Measurements from ENCODE around the gene OR11G2. TPM values are rescaled to one million over a fixed set of nuclear protein-coding genes. Genes with fewer than 3 reads are reported as not detected.

OR11G2 gene
- total RNA-seq, 2 donors from 2014 or later, result not detected

DNA sequence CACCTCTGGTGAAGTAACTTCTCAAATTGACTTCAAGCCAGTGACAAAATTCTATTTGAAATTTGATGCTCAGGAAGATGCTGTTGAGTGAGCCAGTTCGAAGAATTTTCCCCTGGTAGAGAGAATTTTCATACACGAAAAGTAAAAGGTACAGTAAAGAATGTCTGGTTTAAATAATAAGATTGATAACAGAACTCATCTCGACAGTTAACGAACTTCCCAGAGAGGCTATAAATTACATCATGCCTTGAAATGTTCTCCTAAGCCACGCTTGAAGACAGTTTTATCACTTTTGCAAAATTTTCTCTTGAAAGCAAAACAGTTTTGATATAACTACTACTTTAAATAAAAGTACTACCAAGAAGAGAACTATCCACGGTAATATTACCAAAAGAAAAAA lies 14.4 kb upstream of the OR11G2 start:
- no peaks in the 10 kb centered on the region for H3K36me3 ChIP-seq
- ATAC-seq (ENCODE audit: insufficient number of reproducible peaks, low FRiP score, low read depth) (no peak), DNase-seq (ENCODE audit: low spot score) (no peak)
- no peaks in the 10 kb centered on the region for H3K9me3 ChIP-seq
- H3K4me3 ChIP-seq, result no peak overlapping the region
- no peak for TF ChIP-seq CTCF (IDR thresholded peaks at IDR 0.05)
- H3K27me3 ChIP-seq (replicated peaks; ENCODE audit: insufficient read depth), result no peaks in the 10 kb centered on the region
- no peaks in the 10 kb centered on the region for H3K4me1 ChIP-seq (ENCODE audit: control insufficient read depth in 1 of 2, low read depth in 2 of 2)
- no peak overlapping the region for H3K27ac ChIP-seq

- no peak for TF ChIP-seq CTCF (IDR thresholded peaks at IDR 0.05)
- no peaks in the 10 kb centered on the region for H3K9me3 ChIP-seq
- H3K4me3 ChIP-seq, result no peak overlapping the region
- no peaks in the 10 kb centered on the region for H3K36me3 ChIP-seq
- no peak for ATAC-seq (ENCODE audit: insufficient number of reproducible peaks, low FRiP score, low read depth)
- H3K27me3 ChIP-seq (replicated peaks; ENCODE audit: insufficient read depth), result no peaks in the 10 kb centered on the region
- H3K27ac ChIP-seq, result no peak overlapping the region
- no peaks in the 10 kb centered on the region for H3K4me1 ChIP-seq (ENCODE audit: control insufficient read depth in 1 of 2, low read depth in 2 of 2)
- no peak for DNase-seq (ENCODE audit: low spot score)
Measured at GRCh38 chr14:20177433-20177974, 13.2 kb upstream of the OR11G2 start.

DNA sequence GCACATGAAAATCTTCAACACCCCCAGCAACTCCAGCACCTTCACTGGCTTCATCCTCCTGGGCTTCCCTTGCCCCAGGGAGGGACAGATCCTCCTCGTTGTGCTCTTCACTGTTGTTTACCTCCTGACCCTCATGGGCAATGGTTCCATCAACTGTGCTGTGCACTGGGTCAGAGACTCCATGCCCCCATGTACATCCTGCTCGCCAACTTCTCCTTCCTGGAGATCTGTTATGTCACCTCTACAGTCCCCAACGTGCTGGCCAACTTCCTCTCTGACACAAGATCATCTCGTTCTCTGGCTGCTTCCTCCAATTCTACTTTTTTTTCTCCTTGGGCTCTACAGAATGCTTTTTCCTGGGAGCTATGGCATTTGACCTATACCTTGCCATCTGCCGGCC lies 11.5 kb upstream of the OR11G2 start:
- no peak for ATAC-seq (ENCODE audit: insufficient number of reproducible peaks, low FRiP score, low read depth)
- no peaks in the 10 kb centered on the region for H3K36me3 ChIP-seq
- no peaks in the 10 kb centered on the region for H3K9me3 ChIP-seq
- no peaks in the 10 kb centered on the region for H3K4me1 ChIP-seq (ENCODE audit: control insufficient read depth in 1 of 2, low read depth in 2 of 2)
- H3K27me3 ChIP-seq (replicated peaks; ENCODE audit: insufficient read depth), result no peaks in the 10 kb centered on the region
- H3K27ac ChIP-seq, result peak overlapping the region in 1 of 2 donors; percentile 17
- no peak overlapping the region for H3K4me3 ChIP-seq
- no peak for DNase-seq (ENCODE audit: low spot score)
- TF ChIP-seq CTCF (IDR thresholded peaks at IDR 0.05), result no peak

DNA sequence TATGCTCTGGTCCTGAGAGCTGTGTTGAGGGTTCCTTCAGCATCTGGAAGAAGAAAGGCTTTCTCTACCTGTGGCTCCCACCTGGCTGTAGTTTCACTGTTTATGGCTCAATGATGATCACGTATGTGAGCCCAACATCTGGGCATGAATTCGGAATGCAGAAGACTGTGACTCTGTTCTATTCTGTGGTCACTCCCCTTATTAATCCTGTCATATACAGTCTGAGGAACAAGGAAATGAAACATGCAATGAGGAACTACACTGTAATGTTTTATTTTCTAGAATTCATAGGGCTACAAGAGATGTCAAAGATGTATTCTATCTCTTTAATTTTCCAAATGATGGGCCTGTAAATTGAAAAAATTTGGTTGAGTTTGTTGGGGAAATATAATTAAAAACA lies 10.8 kb upstream of the OR11G2 start:
- Histone ChIP-seq H3K27me3 (replicated peaks; ENCODE audit: insufficient read depth) (no peaks in the 10 kb centered on the region), H3K27ac (peak overlapping the region in 1 of 2 donors; percentile 17), H3K4me1 (ENCODE audit: control insufficient read depth in 1 of 2, low read depth in 2 of 2) (no peaks in the 10 kb centered on the region), H3K36me3 (no peaks in the 10 kb centered on the region), H3K9me3 (no peaks in the 10 kb centered on the region), H3K4me3 (no peak overlapping the region)
- no peak for ATAC-seq (ENCODE audit: insufficient number of reproducible peaks, low FRiP score, low read depth)
- no peak for DNase-seq (ENCODE audit: low spot score)
- TF ChIP-seq CTCF (IDR thresholded peaks at IDR 0.05), result no peak

DNA sequence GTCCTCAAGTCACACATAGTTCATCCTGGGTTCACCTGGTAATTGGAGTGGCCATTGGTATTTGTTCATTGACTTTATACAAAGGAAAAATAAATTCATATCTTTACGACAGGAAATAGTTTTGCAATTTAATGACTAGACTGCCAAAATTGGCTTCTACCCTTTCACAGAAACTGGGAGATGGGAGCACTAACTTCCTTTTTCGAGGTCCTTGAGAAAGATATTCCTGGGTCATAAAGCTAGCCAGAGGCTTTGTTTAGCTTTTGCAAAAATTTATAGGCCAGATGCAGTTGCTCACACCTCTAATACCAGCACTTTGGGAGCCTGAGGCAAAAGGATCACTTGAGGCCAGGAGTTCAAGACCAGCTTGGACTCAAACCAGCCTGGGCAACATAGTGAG lies 10.2 kb upstream of the OR11G2 start:
- Histone ChIP-seq H3K27ac (no peak overlapping the region), H3K36me3 (no peaks in the 10 kb centered on the region), H3K4me1 (ENCODE audit: control insufficient read depth in 1 of 2, low read depth in 2 of 2) (no peaks in the 10 kb centered on the region), H3K27me3 (replicated peaks; ENCODE audit: insufficient read depth) (no peaks in the 10 kb centered on the region), H3K4me3 (no peak overlapping the region), H3K9me3 (no peaks in the 10 kb centered on the region)
- ATAC-seq (ENCODE audit: insufficient number of reproducible peaks, low FRiP score, low read depth) (no peak), DNase-seq (ENCODE audit: low spot score) (no peak)
- no peak for TF ChIP-seq CTCF (IDR thresholded peaks at IDR 0.05)

Measured in thoracic aorta (tissue), 2 donors.